Sigmoid colon (tissue), 7 donors: ENCODE data around the gene ARHGEF10L. TPM values are rescaled to one million over a fixed set of nuclear protein-coding genes. Genes with fewer than 3 reads are reported as not detected.
"Not testable (repeated sequence)": the region's sequence is repeated elsewhere in the genome, so short reads cannot be mapped to it uniquely, and the experiment has no call there.

Experiments used
- DNase-seq: peaks from one replicate; pipeline ENCODE4 v3.0.0-alpha.2; 2019
- H3K27ac ChIP-seq, 4 donors: fragments of 200-600 bp; sonication (generic); one replicate each; pipeline ENCODE4 v1.5.1; 2016 to 2019; ENCODE audit warnings: mild to moderate bottlenecking in 1 of 4
- H3K27me3 ChIP-seq, 3 donors: fragments of 200-600 bp; sonication (generic); one replicate each; pipeline ENCODE4 v1.5.1; 2019; ENCODE audit warnings: mild to moderate bottlenecking in 1 of 3
- H3K36me3 ChIP-seq, 4 donors: fragments of 200-600 bp; sonication (generic); one replicate each; pipeline ENCODE4 v1.5.1; 2016 to 2019
- H3K4me1 ChIP-seq, 4 donors: fragments of 200-600 bp; sonication (generic); one replicate each; pipeline ENCODE4 v1.5.1; 2017 to 2019
- H3K4me3 ChIP-seq, 4 donors: fragments of 200-600 bp; sonication (generic); one replicate each; pipeline ENCODE4 v1.5.1; 2017 to 2019; ENCODE audit warnings: mild to moderate bottlenecking in 2 of 4, moderate library complexity in 1 of 4
- H3K9me3 ChIP-seq, 4 donors: fragments of 200-600 bp in 3 of 4; sonication (generic) in 3 of 4; one replicate each; pipeline versions ENCODE4 v1.5.1 to v1.6.1; 2013 to 2019
- EP300 ChIP-seq, 4 donors: sonication (generic); formaldehyde crosslinking; IDR thresholded peaks; one replicate each; pipeline ENCODE4 v1.6.1; 2017; ENCODE audit warnings: antibody characterized with exemption in 4 of 4
- POLR2A ChIP-seq, 2 donors: fragments of 450-650 bp; IDR thresholded peaks; one replicate each; pipeline ENCODE4 v1.6.1; 2016; ENCODE audit warnings: antibody characterized with exemption in 2 of 2, mild to moderate bottlenecking in 2 of 2, moderate library complexity in 2 of 2
- POLR2AphosphoS5 ChIP-seq, 4 donors: sonication (generic); formaldehyde crosslinking; IDR thresholded peaks; one replicate each; pipeline ENCODE4 v1.6.1; 2017; ENCODE audit warnings: antibody characterized with exemption in 4 of 4
- WGBS, 2 donors: extraction: QIAGEN DNeasy Blood & Tissue Kit; methylation state at CpG; one replicate each; pipeline ENCODE4 v1.1.7; 2013; 5-methylcytosine and 5-hydroxymethylcytosine counted together
- intact Hi-C: fragments of 100-400 bp; cut with DNase I; formaldehyde crosslinking; loops from one replicate; pipeline ENCODE4 v1.15.1; 2023
- polyA plus RNA-seq, 3 donors: library from polyadenylated mRNA; stranded (reverse); fragments of 200-250 nt; gene quantifications; one replicate each; pipeline ENCODE4 v1.2.3, GENCODE V29; 2013
- total RNA-seq, 4 donors: library from RNA; depleted of rRNA; stranded (reverse); fragments of >200 nt; gene quantifications; one replicate each; pipeline ENCODE4 v1.1.0, GENCODE V29; 2016
- TF ChIP-seq, protein P1 (sequence below), 4 experiments: fragments of 450-650 bp in 3 of 4; fragments of 200-600 bp in 1 of 4; IDR thresholded peaks; one replicate each; pipeline ENCODE4 v1.5.1; 2016 to 2019; ENCODE audit warnings: antibody characterized with exemption in 4 of 4, mild to moderate bottlenecking in 3 of 4, moderate library complexity in 2 of 4
- donor health status: healthy with polysubstance abuse.
- donor health status: Bipolar disorder and iron deficiency.
- donor health status: healthy.

ARHGEF10L gene
- total and polyA plus RNA-seq, 7 donors = 25.0 to 76.2 (median 33.0) TPM

DNA sequence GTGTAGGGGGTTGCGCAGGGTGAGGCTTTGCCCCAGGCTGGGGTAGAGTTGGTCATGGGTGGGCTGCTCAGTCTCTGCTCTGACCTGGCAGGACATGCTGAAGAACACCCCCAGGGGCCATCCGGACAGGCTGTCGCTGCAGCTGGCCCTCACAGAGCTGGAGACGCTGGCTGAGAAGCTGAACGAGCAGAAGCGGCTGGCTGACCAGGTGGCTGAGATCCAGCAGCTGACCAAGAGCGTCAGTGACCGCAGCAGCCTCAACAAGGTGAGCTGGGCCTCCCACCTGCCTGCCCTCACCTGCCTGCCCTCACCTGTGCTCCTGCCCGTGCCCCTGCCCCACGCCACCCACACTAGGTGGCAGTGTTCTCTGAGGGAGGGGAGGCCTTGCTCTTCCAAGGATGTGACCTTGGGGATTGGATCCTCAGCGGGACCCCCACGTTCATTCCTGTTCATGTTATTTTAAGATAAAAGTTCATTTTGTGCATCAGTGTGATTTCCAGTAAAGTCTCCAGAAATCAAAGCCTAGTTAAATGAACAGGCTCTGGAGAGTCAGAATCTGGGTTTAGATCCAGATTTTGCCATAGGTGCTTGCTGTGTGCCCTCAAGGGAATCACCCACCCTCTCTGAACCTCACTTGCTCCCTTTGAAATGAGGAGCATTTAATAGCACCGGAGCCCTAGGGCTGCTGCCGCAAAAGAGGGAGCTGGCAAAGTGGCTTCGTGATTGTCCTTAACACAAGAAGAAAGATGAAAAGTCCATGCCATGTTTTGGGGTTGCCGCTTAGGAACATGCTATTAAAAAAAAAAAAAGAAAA lies 87.9 kb downstream of the ARHGEF10L start:
- Histone ChIP-seq H3K27ac (no peak overlapping the region), H3K4me1 (peaks cover 0 to 25% (median 21%) of the 10 kb centered on the region in 4 donors), H3K9me3 (no peaks in the 10 kb centered on the region), H3K36me3 (peaks cover 19 to 93% (median 67%) of the 10 kb centered on the region in 4 donors), H3K4me3 (no peak overlapping the region), H3K27me3 (no peaks in the 10 kb centered on the region)
- DNase-seq = no peak
- intact Hi-C loops = no loop called here
- 84 to 87% methylated on average over 16 of the region's 16 CpGs for WGBS, 2 donors
- no peak for TF ChIP-seq POLR2A (IDR thresholded peaks at IDR 0.05)
- TF ChIP-seq POLR2AphosphoS5 (IDR thresholded peaks at IDR 0.05) = no peak
- TF ChIP-seq, protein P1, sequence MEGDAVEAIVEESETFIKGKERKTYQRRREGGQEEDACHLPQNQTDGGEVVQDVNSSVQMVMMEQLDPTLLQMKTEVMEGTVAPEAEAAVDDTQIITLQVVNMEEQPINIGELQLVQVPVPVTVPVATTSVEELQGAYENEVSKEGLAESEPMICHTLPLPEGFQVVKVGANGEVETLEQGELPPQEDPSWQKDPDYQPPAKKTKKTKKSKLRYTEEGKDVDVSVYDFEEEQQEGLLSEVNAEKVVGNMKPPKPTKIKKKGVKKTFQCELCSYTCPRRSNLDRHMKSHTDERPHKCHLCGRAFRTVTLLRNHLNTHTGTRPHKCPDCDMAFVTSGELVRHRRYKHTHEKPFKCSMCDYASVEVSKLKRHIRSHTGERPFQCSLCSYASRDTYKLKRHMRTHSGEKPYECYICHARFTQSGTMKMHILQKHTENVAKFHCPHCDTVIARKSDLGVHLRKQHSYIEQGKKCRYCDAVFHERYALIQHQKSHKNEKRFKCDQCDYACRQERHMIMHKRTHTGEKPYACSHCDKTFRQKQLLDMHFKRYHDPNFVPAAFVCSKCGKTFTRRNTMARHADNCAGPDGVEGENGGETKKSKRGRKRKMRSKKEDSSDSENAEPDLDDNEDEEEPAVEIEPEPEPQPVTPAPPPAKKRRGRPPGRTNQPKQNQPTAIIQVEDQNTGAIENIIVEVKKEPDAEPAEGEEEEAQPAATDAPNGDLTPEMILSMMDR (IDR thresholded peaks at IDR 0.05) = no peak
- no peak for TF ChIP-seq EP300 (IDR thresholded peaks at IDR 0.05)

DNA sequence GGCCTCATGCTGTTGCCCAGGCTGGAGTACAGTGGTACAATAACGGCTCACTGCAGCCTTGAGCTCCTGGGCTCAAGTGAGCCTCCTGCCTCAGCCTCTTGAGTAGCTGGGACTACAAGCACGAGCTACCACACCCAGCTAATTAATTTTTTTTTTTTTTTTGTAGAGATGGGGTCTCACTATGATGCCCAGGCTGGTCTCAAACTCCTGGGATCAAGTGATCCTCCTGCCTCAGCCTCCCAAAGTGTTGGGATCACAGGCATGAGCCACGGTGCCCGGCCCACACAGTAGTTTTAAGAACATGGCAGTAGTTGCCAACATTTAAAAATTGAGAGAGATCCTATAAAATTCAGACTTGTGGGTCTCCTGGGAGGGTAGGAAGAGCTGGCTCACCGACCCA lies 89.5 kb downstream of the ARHGEF10L start:
- H3K4me1 ChIP-seq = peaks cover 0 to 18% (median 11%) of the 10 kb centered on the region in 4 donors
- 76 to 83% methylated on average over 5 of the region's 5 CpGs for WGBS, 2 donors
- DNase-seq, H3K9me3 ChIP-seq, H3K4me3 ChIP-seq, H3K27me3 ChIP-seq, intact Hi-C loops: not testable (repeated sequence)
- H3K36me3 ChIP-seq = peaks cover 17 to 93% (median 61%) of the 10 kb centered on the region in 4 donors
- peak overlapping the region; percentile 51 to 74 (median 55) for H3K27ac ChIP-seq

DNA sequence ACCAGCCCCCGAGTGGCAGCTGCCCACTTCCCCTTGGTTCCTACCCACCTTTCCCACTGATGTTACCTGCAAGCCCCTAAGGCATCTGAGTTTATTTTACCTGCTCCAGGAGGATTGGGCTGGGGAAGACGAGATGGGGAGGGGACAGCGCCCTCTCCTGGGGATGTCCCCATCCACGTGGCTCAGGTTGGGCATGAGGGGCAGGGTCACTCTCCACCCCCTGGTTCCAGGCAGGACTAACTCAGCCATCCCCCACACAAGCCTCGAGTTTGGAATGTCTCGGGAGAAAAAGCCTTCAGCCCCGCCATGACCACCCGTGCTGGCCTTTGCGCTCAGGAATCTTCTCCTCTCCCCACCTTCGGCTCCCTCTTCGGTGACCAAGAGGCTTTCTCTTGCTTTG lies 90.0 kb downstream of the ARHGEF10L start:
- WGBS, 2 donors = 75 to 80% methylated on average over 11 of the region's 11 CpGs
- Histone ChIP-seq H3K4me1 (peaks cover 0 to 13% (median 6%) of the 10 kb centered on the region in 4 donors), H3K36me3 (peaks cover 17 to 93% (median 63%) of the 10 kb centered on the region in 4 donors), H3K27ac (peak overlapping the region; percentile 51 to 74 (median 55)), H3K4me3 (no peak overlapping the region), H3K27me3 (no peaks in the 10 kb centered on the region), H3K9me3 (no peaks in the 10 kb centered on the region)
- DNase-seq = no peak
- intact Hi-C loops = no loop called here
- no peak for TF ChIP-seq POLR2AphosphoS5 (IDR thresholded peaks at IDR 0.05)
- TF ChIP-seq, protein P1 (IDR thresholded peaks at IDR 0.05) = peak in 1 of 4 experiments; percentile 24

DNA sequence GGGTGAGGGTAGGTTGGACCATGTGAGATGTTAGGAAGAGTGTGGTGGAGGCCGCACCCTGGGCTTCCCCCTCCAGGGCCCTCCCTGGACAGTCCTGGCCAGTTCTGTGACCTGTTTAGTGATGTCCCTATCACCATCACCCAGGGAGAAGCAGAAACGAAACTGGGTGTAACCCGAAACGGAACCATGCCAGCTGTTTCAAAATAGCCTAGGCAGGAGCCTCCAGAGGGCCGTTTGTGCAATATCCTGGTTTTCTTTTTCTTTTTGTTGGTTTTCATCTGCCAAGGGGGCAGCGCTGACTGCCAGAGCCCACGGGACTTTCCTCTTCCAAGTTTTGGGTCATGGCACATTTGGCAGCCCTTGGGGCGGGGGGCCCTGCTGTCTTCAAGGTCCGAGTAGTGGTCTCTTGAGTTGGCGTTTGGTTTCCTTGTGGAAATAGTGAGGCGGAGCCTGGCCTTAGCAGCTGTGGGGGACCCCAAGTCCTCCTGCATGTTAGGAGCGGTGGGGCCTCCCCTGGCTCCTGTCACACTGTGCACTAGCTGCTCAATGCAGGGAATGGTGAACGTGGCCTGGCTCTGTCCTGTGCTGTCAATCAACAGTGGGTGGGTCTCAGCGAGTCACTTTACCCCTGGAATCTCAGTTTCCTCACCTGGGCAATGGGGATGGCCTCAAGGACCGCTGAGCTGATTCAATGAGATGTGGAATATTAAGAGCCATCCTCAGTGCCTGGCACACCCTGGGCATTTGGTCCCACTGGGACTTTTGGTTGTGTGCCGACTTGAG lies 90.7 kb downstream of the ARHGEF10L start:
- DNase-seq = peak; percentile 87
- H3K4me3 ChIP-seq = no peak overlapping the region
- TF ChIP-seq POLR2AphosphoS5 (IDR thresholded peaks at IDR 0.05) (peak in 2 of 4 donors; percentile 26 to 35), EP300 (IDR thresholded peaks at IDR 0.05) (peak in 2 of 4 donors; percentile 22 to 51), POLR2A (IDR thresholded peaks at IDR 0.05) (no peak)
- TF ChIP-seq, protein P1 (IDR thresholded peaks at IDR 0.05) = no peak
- no peaks in the 10 kb centered on the region for H3K9me3 ChIP-seq
- H3K36me3 ChIP-seq = peaks cover 23 to 97% (median 69%) of the 10 kb centered on the region in 4 donors
- H3K27ac ChIP-seq = peak overlapping the region; percentile 51 to 74 (median 55)
- H3K27me3 ChIP-seq = no peaks in the 10 kb centered on the region
- intact Hi-C loops = no loop called here
- peaks cover 0 to 6% (median 0%) of the 10 kb centered on the region in 4 donors for H3K4me1 ChIP-seq
- WGBS, 2 donors = 75% methylated on average over 16 of the region's 16 CpGs

DNA sequence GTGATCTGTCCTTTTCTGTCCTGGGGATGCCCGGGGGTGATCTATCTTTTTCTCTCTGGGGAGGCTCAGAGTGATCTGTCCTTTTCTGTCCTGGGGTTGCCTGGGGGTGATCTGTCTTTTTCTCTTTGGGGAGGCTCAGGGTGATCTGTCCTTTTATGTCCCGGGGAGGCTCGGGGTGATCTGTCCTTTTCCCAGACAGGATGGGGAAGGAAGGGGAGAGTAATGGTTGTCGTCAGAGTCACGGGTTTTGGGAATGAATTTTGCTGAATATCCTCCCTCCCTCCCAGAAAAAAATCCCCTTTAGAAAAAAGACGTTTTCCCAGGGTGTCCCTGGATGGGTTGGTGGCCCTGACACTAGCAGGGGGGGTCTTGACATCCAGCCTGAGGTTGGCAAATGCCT lies 91.5 kb downstream of the ARHGEF10L start:
- Histone ChIP-seq H3K27ac (peak overlapping the region in 3 of 4 donors; percentile 51 to 74 (median 59)), H3K36me3 (peaks cover 20 to 97% (median 72%) of the 10 kb centered on the region in 4 donors), H3K4me3 (no peak overlapping the region), H3K9me3 (no peaks in the 10 kb centered on the region), H3K27me3 (no peaks in the 10 kb centered on the region), H3K4me1 (peaks cover 0 to 6% (median 0%) of the 10 kb centered on the region in 4 donors)
- DNase-seq = no peak
- intact Hi-C loops = no loop called here
- 71% methylated on average over 6 of the region's 6 CpGs for WGBS, 2 donors
- TF ChIP-seq POLR2AphosphoS5 (IDR thresholded peaks at IDR 0.05) (no peak), EP300 (IDR thresholded peaks at IDR 0.05) (no peak), POLR2A (IDR thresholded peaks at IDR 0.05) (no peak)
- TF ChIP-seq, protein P1 (IDR thresholded peaks at IDR 0.05) = no peak
